Measurements from ENCODE around the gene LIME1. TPM values are rescaled to one million over a fixed set of nuclear protein-coding genes. Genes with fewer than 3 reads are reported as not detected.
A peak's percentile ranks its signal among the peaks of the same experiment; 100 is the strongest.

The LIME1 gene
- total RNA-seq, 4 donors from 2014 or later = 11.4 to 51.9 (median 17.6) TPM

DNA sequence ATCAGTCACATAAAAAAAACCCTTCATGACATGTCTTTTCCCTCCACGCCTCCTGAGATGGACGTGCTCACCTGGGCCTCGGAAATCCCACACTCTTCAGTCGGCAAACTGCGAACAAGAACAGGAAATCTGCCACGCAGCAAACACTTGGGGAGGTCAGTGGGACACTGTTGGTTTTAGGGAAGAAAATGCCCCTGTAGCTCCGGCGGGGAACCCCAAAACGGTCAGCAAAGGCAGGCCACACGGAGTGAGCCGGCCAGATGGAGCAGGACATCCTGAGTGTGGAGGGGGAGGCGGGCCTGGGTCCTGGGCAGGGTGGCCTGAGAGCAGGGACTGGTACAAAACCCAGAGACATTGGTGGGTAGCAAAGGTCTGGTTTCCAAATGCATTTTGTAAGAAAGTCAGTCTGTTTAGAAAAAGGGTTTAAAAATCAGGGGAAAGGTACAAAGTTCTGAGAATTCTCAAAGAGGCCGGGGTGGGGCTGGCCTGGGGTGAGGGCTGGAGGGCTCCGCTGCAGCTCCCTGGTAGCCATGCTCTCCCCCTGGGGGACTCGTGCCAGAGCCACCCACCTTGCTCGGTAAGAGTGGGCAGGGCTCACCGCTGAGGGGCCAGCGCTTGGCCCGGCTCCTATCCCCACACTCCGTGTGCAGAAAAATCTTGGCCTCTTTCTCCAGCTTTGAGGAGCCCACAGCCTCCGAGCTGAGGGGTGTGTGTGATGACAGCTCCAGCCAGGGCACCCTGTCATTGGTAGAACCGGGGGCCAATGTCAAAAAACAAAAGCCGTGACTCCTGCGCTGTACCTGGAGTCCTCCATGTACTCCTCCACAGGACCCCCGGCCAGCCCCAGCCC is 8.3 kb downstream of the LIME1 start:
- Histone ChIP-seq H3K36me3 (peaks cover 0 to 51% (median 4%) of the 10 kb centered on the region in 3 donors), H3K4me1 (peaks cover 0 to 42% (median 12%) of the 10 kb centered on the region in 4 donors), H3K27me3 (no peaks in the 10 kb centered on the region), H3K9me3 (no peaks in the 10 kb centered on the region), H3K27ac (peak overlapping the region in 3 of 4 donors; percentile 0 to 50 (median 31)), H3K4me3 (no peak overlapping the region)
- no peak for DNase-seq (ENCODE audit: low spot score in 2 of 2)
- no peak for TF ChIP-seq EP300 (IDR thresholded peaks at IDR 0.05)
- TF ChIP-seq, protein P1, sequence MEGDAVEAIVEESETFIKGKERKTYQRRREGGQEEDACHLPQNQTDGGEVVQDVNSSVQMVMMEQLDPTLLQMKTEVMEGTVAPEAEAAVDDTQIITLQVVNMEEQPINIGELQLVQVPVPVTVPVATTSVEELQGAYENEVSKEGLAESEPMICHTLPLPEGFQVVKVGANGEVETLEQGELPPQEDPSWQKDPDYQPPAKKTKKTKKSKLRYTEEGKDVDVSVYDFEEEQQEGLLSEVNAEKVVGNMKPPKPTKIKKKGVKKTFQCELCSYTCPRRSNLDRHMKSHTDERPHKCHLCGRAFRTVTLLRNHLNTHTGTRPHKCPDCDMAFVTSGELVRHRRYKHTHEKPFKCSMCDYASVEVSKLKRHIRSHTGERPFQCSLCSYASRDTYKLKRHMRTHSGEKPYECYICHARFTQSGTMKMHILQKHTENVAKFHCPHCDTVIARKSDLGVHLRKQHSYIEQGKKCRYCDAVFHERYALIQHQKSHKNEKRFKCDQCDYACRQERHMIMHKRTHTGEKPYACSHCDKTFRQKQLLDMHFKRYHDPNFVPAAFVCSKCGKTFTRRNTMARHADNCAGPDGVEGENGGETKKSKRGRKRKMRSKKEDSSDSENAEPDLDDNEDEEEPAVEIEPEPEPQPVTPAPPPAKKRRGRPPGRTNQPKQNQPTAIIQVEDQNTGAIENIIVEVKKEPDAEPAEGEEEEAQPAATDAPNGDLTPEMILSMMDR (IDR thresholded peaks at IDR 0.05) = no peak
- no peak for TF ChIP-seq POLR2A (IDR thresholded peaks at IDR 0.05)
- 66 to 78% methylated on average over 20 to 25 of the region's 25 CpGs for WGBS, 2 donors

GRCh38 chr20:63745424-63745805 is 9.0 kb downstream of the LIME1 start:
- DNase-seq (ENCODE audit: low spot score in 2 of 2) = no peak
- peaks cover 0 to 40% (median 12%) of the 10 kb centered on the region in 4 donors for H3K4me1 ChIP-seq
- WGBS, 2 donors = 76% methylated on average over 15 of the region's 15 CpGs
- no peaks in the 10 kb centered on the region for H3K27me3 ChIP-seq
- TF ChIP-seq POLR2A (IDR thresholded peaks at IDR 0.05) = no peak
- TF ChIP-seq, protein P1 (IDR thresholded peaks at IDR 0.05) = no peak
- TF ChIP-seq EP300 (IDR thresholded peaks at IDR 0.05) = no peak
- peaks cover 0 to 57% (median 4%) of the 10 kb centered on the region in 3 donors for H3K36me3 ChIP-seq
- H3K9me3 ChIP-seq = no peaks in the 10 kb centered on the region
- peak overlapping the region in 1 of 4 donors; percentile 31 for H3K27ac ChIP-seq
- no peak overlapping the region for H3K4me3 ChIP-seq

GRCh38 chr20:63745961-63746731 is 9.7 kb downstream of the LIME1 start:
- TF ChIP-seq, protein P1 (IDR thresholded peaks at IDR 0.05) = no peak
- TF ChIP-seq POLR2A (IDR thresholded peaks at IDR 0.05) (no peak), EP300 (IDR thresholded peaks at IDR 0.05) (no peak)
- no peak for DNase-seq (ENCODE audit: low spot score in 2 of 2)
- 74 to 83% methylated on average over 19 to 23 of the region's 26 CpGs for WGBS, 2 donors
- no peak overlapping the region for H3K4me3 ChIP-seq
- peaks cover 0 to 33% (median 8%) of the 10 kb centered on the region in 4 donors for H3K4me1 ChIP-seq
- no peaks in the 10 kb centered on the region for H3K9me3 ChIP-seq
- peaks cover 0 to 60% (median 4%) of the 10 kb centered on the region in 3 donors for H3K36me3 ChIP-seq
- no peak overlapping the region for H3K27ac ChIP-seq
- H3K27me3 ChIP-seq = no peaks in the 10 kb centered on the region

GRCh38 chr20:63746751-63747315 is 10.4 kb downstream of the LIME1 start:
- peaks cover 0 to 54% (median 4%) of the 10 kb centered on the region in 3 donors for H3K36me3 ChIP-seq
- H3K9me3 ChIP-seq = no peaks in the 10 kb centered on the region
- H3K4me3 ChIP-seq = no peak overlapping the region
- H3K4me1 ChIP-seq = peaks cover 0 to 26% (median 1%) of the 10 kb centered on the region in 4 donors
- WGBS, 2 donors = 92 to 94% methylated on average over 24 to 46 of the region's 47 CpGs
- no peaks in the 10 kb centered on the region for H3K27me3 ChIP-seq
- no peak for DNase-seq (ENCODE audit: low spot score in 2 of 2)
- no peak overlapping the region for H3K27ac ChIP-seq
- TF ChIP-seq EP300 (IDR thresholded peaks at IDR 0.05) (no peak), POLR2A (IDR thresholded peaks at IDR 0.05) (no peak)
- TF ChIP-seq, protein P1 (IDR thresholded peaks at IDR 0.05) = no peak
